ENCODE data around the gene POU5F1. TPM values are rescaled to one million over a fixed set of nuclear protein-coding genes. Genes with fewer than 3 reads are reported as not detected.

The POU5F1 gene
- total RNA-seq, 1 experiment from 2014 or later = 1.1 TPM

DNA sequence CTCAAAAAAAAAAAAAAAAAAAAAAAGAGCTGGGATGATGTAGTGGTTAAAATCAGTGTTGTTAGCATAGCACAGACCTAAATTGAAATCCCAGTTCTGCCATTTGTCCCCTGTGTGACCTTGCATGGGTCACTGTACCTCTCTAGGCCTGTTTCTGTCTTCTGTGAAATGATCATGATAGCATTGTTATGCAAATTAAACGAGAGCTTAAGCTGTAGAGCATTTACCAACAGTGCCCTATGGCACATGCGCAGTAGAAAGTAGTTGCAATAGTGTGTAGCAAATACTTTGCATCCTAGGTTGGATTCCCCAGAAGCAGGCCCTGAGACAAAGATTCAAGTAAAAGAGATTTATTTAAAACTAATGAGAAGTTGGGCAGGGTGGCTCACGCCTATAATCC is 38.9 kb downstream of the POU5F1 start:
- TF ChIP-seq SIN3A (IDR thresholded peaks at IDR 0.05; ENCODE audit: borderline replicate concordance, insufficient read depth, low read depth, low read length) (no peak), POLR2AphosphoS5 (IDR thresholded peaks at IDR 0.05; ENCODE audit: low read depth, low read length) (no peak), TCF7L2 (IDR thresholded peaks at IDR 0.05; ENCODE audit: low read depth, low read length) (no peak)
- TF ChIP-seq, protein P1, sequence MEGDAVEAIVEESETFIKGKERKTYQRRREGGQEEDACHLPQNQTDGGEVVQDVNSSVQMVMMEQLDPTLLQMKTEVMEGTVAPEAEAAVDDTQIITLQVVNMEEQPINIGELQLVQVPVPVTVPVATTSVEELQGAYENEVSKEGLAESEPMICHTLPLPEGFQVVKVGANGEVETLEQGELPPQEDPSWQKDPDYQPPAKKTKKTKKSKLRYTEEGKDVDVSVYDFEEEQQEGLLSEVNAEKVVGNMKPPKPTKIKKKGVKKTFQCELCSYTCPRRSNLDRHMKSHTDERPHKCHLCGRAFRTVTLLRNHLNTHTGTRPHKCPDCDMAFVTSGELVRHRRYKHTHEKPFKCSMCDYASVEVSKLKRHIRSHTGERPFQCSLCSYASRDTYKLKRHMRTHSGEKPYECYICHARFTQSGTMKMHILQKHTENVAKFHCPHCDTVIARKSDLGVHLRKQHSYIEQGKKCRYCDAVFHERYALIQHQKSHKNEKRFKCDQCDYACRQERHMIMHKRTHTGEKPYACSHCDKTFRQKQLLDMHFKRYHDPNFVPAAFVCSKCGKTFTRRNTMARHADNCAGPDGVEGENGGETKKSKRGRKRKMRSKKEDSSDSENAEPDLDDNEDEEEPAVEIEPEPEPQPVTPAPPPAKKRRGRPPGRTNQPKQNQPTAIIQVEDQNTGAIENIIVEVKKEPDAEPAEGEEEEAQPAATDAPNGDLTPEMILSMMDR (IDR thresholded peaks at IDR 0.05) = no peak
- TF ChIP-seq, protein P2, sequence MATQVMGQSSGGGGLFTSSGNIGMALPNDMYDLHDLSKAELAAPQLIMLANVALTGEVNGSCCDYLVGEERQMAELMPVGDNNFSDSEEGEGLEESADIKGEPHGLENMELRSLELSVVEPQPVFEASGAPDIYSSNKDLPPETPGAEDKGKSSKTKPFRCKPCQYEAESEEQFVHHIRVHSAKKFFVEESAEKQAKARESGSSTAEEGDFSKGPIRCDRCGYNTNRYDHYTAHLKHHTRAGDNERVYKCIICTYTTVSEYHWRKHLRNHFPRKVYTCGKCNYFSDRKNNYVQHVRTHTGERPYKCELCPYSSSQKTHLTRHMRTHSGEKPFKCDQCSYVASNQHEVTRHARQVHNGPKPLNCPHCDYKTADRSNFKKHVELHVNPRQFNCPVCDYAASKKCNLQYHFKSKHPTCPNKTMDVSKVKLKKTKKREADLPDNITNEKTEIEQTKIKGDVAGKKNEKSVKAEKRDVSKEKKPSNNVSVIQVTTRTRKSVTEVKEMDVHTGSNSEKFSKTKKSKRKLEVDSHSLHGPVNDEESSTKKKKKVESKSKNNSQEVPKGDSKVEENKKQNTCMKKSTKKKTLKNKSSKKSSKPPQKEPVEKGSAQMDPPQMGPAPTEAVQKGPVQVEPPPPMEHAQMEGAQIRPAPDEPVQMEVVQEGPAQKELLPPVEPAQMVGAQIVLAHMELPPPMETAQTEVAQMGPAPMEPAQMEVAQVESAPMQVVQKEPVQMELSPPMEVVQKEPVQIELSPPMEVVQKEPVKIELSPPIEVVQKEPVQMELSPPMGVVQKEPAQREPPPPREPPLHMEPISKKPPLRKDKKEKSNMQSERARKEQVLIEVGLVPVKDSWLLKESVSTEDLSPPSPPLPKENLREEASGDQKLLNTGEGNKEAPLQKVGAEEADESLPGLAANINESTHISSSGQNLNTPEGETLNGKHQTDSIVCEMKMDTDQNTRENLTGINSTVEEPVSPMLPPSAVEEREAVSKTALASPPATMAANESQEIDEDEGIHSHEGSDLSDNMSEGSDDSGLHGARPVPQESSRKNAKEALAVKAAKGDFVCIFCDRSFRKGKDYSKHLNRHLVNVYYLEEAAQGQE (IDR thresholded peaks at IDR 0.05; ENCODE audit: insufficient read depth in 1 of 2, low read depth in 2 of 2, low read length in 1 of 2) = no peak
- CTCF ChIA-PET = interaction anchor here (0.6 kb wide), 1 partner anchor 203 kb away, joined by 6 read pairs; no protein-coding TSS in a partner anchor
- H3K4me3 ChIP-seq (ENCODE audit: low read depth in 2 of 2, low read length in 2 of 2) = no peak overlapping the region
- H3K27ac ChIP-seq (ENCODE audit: low read length) = no peak overlapping the region
- no TSS peak for BruUV-seq (replicated peaks)
- peaks cover 2% of the 10 kb centered on the region; the same call in 1 of the 2 replicates for H3K27me3 ChIP-seq (ENCODE audit: control insufficient read depth, insufficient read depth, low read length)
- intact Hi-C loops (cut with micrococcal nuclease; ENCODE audit: unreplicated experiment) = no loop called here
- DNase-seq (ENCODE audit: low read depth, low spot score) (no peak), ATAC-seq (no peak)
- no peaks in the 10 kb centered on the region for H3K36me3 ChIP-seq (ENCODE audit: control insufficient read depth, insufficient read depth, low read length)
- peaks cover 4% of the 10 kb centered on the region; the same call in 1 of the 2 replicates for H3K4me1 ChIP-seq (ENCODE audit: control insufficient read depth, insufficient read depth, low read length)
- in situ Hi-C loops (cut with HindIII; ENCODE audit: low pct_unique_long_range_greater_than_20kb, low sequenced_read_pairs) = no loop called here
- POLR2A ChIA-PET = interaction anchor here (0.6 kb wide), 1 partner anchor 80 kb away, joined by 5 read pairs; no protein-coding TSS in a partner anchor
- H3K9me3 ChIP-seq (ENCODE audit: control insufficient read depth, insufficient read depth, low read depth, low read length) = no peaks in the 10 kb centered on the region

DNA sequence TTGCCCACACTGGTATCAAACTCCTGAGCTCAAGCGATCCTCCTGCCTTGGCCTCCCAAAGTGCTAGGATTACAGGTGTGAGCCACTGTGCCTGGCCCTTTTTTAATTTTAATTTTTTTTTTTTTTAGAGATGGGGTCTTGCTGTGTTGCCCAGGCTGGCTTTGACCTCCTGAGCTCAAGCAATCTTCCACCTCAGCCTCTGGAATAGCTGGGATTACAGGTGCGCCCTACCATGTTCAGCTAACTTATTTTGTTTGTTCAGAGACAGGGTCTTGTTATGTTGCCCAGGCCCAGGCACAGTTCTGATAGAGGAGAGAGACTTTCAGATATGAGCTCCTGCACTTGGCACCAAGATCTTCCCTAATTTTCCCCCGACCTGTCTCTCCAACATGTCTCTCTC is 39.7 kb downstream of the POU5F1 start:
- Histone ChIP-seq H3K4me3 (ENCODE audit: low read depth in 2 of 2, low read length in 2 of 2) (no peak overlapping the region), H3K36me3 (ENCODE audit: control insufficient read depth, insufficient read depth, low read length) (no peaks in the 10 kb centered on the region), H3K27me3 (ENCODE audit: control insufficient read depth, insufficient read depth, low read length) (peaks cover 2% of the 10 kb centered on the region; the same call in 1 of the 2 replicates), H3K27ac (ENCODE audit: low read length) (no peak overlapping the region), H3K4me1 (ENCODE audit: control insufficient read depth, insufficient read depth, low read length) (peaks cover 4% of the 10 kb centered on the region; the same call in 1 of the 2 replicates), H3K9me3 (ENCODE audit: control insufficient read depth, insufficient read depth, low read depth, low read length) (no peaks in the 10 kb centered on the region)
- BruUV-seq (replicated peaks) = no TSS peak
- ChIA-PET POLR2A (no interaction called here), CTCF (interaction anchor here (0.7 kb wide), 1 partner anchor 281 kb away, joined by 3 read pairs; no protein-coding TSS in a partner anchor)
- in situ Hi-C loops (cut with HindIII; ENCODE audit: low pct_unique_long_range_greater_than_20kb, low sequenced_read_pairs) = no loop called here
- TF ChIP-seq POLR2AphosphoS5 (IDR thresholded peaks at IDR 0.05; ENCODE audit: low read depth, low read length) = no peak
- no peak for TF ChIP-seq SIN3A (IDR thresholded peaks at IDR 0.05; ENCODE audit: borderline replicate concordance, insufficient read depth, low read depth, low read length)
- TF ChIP-seq, protein P1 (IDR thresholded peaks at IDR 0.05) = no peak
- no peak for TF ChIP-seq TCF7L2 (IDR thresholded peaks at IDR 0.05; ENCODE audit: low read depth, low read length)
- TF ChIP-seq, protein P2 (IDR thresholded peaks at IDR 0.05; ENCODE audit: insufficient read depth in 1 of 2, low read depth in 2 of 2, low read length in 1 of 2) = no peak
- intact Hi-C loops (cut with micrococcal nuclease; ENCODE audit: unreplicated experiment) = no loop called here
- DNase-seq (ENCODE audit: low read depth, low spot score) (no peak), ATAC-seq (no peak)

All from Panc1 (cell line).